ENCODE results near the gene THAP7. TPM values are rescaled to one million over a fixed set of nuclear protein-coding genes. Genes with fewer than 3 reads are reported as not detected.
A peak's percentile ranks its signal among the peaks of the same experiment; 100 is the strongest.

THAP7 gene
- total and polyA plus RNA-seq, 2 of the 4 experiments (the other 2 are of a cell fraction) = 14.2 to 19.8 TPM

GRCh38 chr22:21028277-21029251 lies 26.6 kb upstream of the THAP7 start:
- Histone ChIP-seq H3K9me1 (ENCODE audit: insufficient read depth, low read length) (no peaks in the 10 kb centered on the region), H3K9me3 (ENCODE audit: control insufficient read depth, insufficient read depth, low read length) (no peaks in the 10 kb centered on the region), H2AFZ (replicated peaks; ENCODE audit: low read length, poor library complexity) (peak overlapping the region; percentile 32), H2AK9ac (replicated peaks; ENCODE audit: low read depth, low read length, poor library complexity) (no peak overlapping the region), H3K4ac (ENCODE audit: low read depth, low read length) (no peak overlapping the region), H3K4me3 (ENCODE audit: insufficient read depth, low read depth, low read length) (no peak overlapping the region), H2AK5ac (ENCODE audit: low read depth, low read length) (no peak overlapping the region), H3K14ac (replicated peaks; ENCODE audit: low read depth, low read length) (no peak overlapping the region), H3K9ac (ENCODE audit: low read depth, low read length) (no peak overlapping the region), H3K36me3 (ENCODE audit: control insufficient read depth, insufficient read depth, low read length) (no peaks in the 10 kb centered on the region), H3K79me1 (ENCODE audit: low read depth in 1 of 2, low read length in 2 of 2) (no peaks in the 10 kb centered on the region), H4K8ac (ENCODE audit: low read depth in 2 of 2, low read length in 2 of 2) (no peak overlapping the region), H4K91ac (ENCODE audit: insufficient read depth, low read depth, low read length) (no peak overlapping the region), H4K5ac (ENCODE audit: low read depth, low read length) (no peak overlapping the region), H3K56ac (ENCODE audit: extremely low read depth, insufficient read depth, low read length) (no peak overlapping the region), H2BK20ac (ENCODE audit: low read depth, low read length) (no peak overlapping the region), H2BK5ac (ENCODE audit: low read depth, low read length, poor library complexity, severe bottlenecking) (no peak overlapping the region), H3K27ac (ENCODE audit: insufficient read depth, low read length) (no peak overlapping the region), H2BK15ac (ENCODE audit: low read depth, low read length) (no peak overlapping the region), H3K23ac (ENCODE audit: low read depth, low read length) (no peak overlapping the region), H3K4me2 (ENCODE audit: low read depth, low read length) (no peak overlapping the region), H3K18ac (ENCODE audit: low read depth, low read length) (no peak overlapping the region), H3K4me1 (ENCODE audit: control insufficient read depth, insufficient read depth, low read length) (peaks cover 3% of the 10 kb centered on the region; the same call in 1 of the 2 replicates), H2BK120ac (ENCODE audit: low read depth, low read length) (no peak overlapping the region), H3K27me3 (ENCODE audit: control insufficient read depth, insufficient read depth, low read length) (peaks cover 34% of the 10 kb centered on the region), H4K20me1 (ENCODE audit: insufficient read depth, low read length) (no peaks in the 10 kb centered on the region)
- dilution Hi-C loops (cut with HindIII; ENCODE audit: low sequenced_read_pairs, unreplicated experiment) = no loop called here
- intact Hi-C loops (cut with micrococcal nuclease) = no loop called here
- TF ChIP-seq MAZ (IDR thresholded peaks at IDR 0.05; ENCODE audit: borderline replicate concordance, low read depth, low read length) (no peak), CEBPB (IDR thresholded peaks at IDR 0.05; ENCODE audit: low read depth, low read length) (no peak), RFX5 (IDR thresholded peaks at IDR 0.05; ENCODE audit: low read depth, low read length) (no peak), BHLHE40 (IDR thresholded peaks at IDR 0.05; ENCODE audit: low read depth, low read length) (no peak), USF2 (IDR thresholded peaks at IDR 0.05; ENCODE audit: low read depth, low read length) (no peak), CHD1 (IDR thresholded peaks at IDR 0.05; ENCODE audit: low read depth, low read length) (no peak)
- in situ Hi-C loops (cut with MboI; ENCODE audit: low sequenced_read_pairs) = no loop called here
- ATAC-seq (ENCODE audit: low read depth) (no peak), DNase-seq (no peak)
- ChIA-PET CTCF (no interaction called here), POLR2A (ENCODE audit: unreplicated experiment) (no interaction called here)
- 40% methylated on average over 2 of the region's 13 CpGs; no CpG with 5 or more reads in 1 of the 2 experiments for WGBS, 2 experiments (ENCODE audit: extremely low coverage in 2 of 2, insufficient read length in 1 of 2)
- BruUV-seq (replicated peaks) = no TSS peak
